Posterior vena cava (tissue), 2 donors: ENCODE results near the gene ENAM. TPM values are rescaled to one million over a fixed set of nuclear protein-coding genes. Genes with fewer than 3 reads are reported as not detected.

Experiments
- DNase-seq: peaks from one replicate; pipeline ENCODE4 v3.0.0-alpha.2; 2020; ENCODE audit warnings: low spot score
- intact Hi-C, 2 donors: fragments of 100-400 bp; cut with DNase I; formaldehyde crosslinking; loops; one replicate each; pipeline versions ENCODE4 v1.14.1 to v1.14.2; 2022 to 2023
- long read RNA-seq, 2 donors: library from polyadenylated mRNA; unstranded; transcript quantifications; one replicate each; pipeline ENCODE4 v2.0.0, GENCODE V29; 2020 to 2021
- total RNA-seq, 2 donors: library from RNA; stranded (reverse); fragmentation: NEBNext Ultra II Directional; extraction: Animal tissue kit (Norgen Biotek cat#: 25700); gene quantifications; one replicate each; pipeline ENCODE4 v1.2.1, GENCODE V29; 2021
- donor health status: DM: yes; HTN: yes; CAD: no.
- donor health status: DM: yes; HTN: yes; CAD: no.

The ENAM gene
- under 1 TPM; 0.14 to 0.62 TPM for total RNA-seq
- long read RNA-seq, donor 1 = 0 reads
- long read RNA-seq, donor 2 = 0 reads

- intact Hi-C loops = no loop called here
- no peak for DNase-seq
Measured at GRCh38 chr4:70628444-70628843, at the start of gene ENAM. Gene ENAM, plus strand, starts transcription at chr4:70628744. Its CDS starts 757 bp downstream, at chr4:70629501.

- DNase-seq = no peak
- intact Hi-C loops = no loop called here
Measured at GRCh38 chr4:70581980-70582379, 46.6 kb upstream of the ENAM start.

GRCh38 chr4:70583952-70584834 lies 44.4 kb upstream of the ENAM start:
- intact Hi-C loops = no loop called here

GRCh38 chr4:70586841-70587240 lies 41.7 kb upstream of the ENAM start:
- no peak for DNase-seq
- intact Hi-C loops = no loop called here

More at GRCh38 chr4:70583952-70584834, 44.4 kb upstream of the ENAM start:
- DNase-seq = no peak

GRCh38 chr4:70589785-70590184 lies 38.8 kb upstream of the ENAM start:
- intact Hi-C loops = no loop called here
- no peak for DNase-seq

GRCh38 chr4:70591955-70592582 lies 36.5 kb upstream of the ENAM start, which contains the start of gene AMBN:
Gene AMBN, plus strand, starts transcription at chr4:70592256. Its CDS starts 103 bp downstream, at chr4:70592359.
- intact Hi-C loops = no loop called here
- no peak for DNase-seq

- intact Hi-C loops = no loop called here
- DNase-seq = no peak
Measured at GRCh38 chr4:70594196-70594595, 34.3 kb upstream of the ENAM start.

- intact Hi-C loops = loop anchor here in 1 of 2 donors (10.0 kb wide), 1 partner anchor 104 kb away; no protein-coding TSS in a partner anchor
- no peak for DNase-seq
Measured at GRCh38 chr4:70600305-70600704, 28.2 kb upstream of the ENAM start.

GRCh38 chr4:70600977-70601376 lies 27.6 kb upstream of the ENAM start:
- DNase-seq = no peak
- intact Hi-C loops = loop anchor here in 1 of 2 donors (10.0 kb wide), 1 partner anchor 104 kb away; no protein-coding TSS in a partner anchor

- no peak for DNase-seq
- intact Hi-C loops = loop anchor here in 1 of 2 donors (10.0 kb wide), 1 partner anchor 103 kb away; no protein-coding TSS in a partner anchor
Measured at GRCh38 chr4:70601422-70602039, 27.0 kb upstream of the ENAM start.

GRCh38 chr4:70603856-70604255 lies 24.7 kb upstream of the ENAM start:
- intact Hi-C loops = loop anchor here in 1 of 2 donors (10.0 kb wide), 1 partner anchor 101 kb away; no protein-coding TSS in a partner anchor

GRCh38 chr4:70606459-70606858 lies 22.1 kb upstream of the ENAM start:
- intact Hi-C loops = loop anchor here in 1 of 2 donors (10.0 kb wide), 1 partner anchor 98 kb away; no protein-coding TSS in a partner anchor
- no peak for DNase-seq

More at GRCh38 chr4:70603856-70604255, 24.7 kb upstream of the ENAM start:
- no peak for DNase-seq

GRCh38 chr4:70607334-70607853 lies 21.1 kb upstream of the ENAM start:
- intact Hi-C loops = loop anchor here in 1 of 2 donors (10.0 kb wide), 1 partner anchor 97 kb away; no protein-coding TSS in a partner anchor
- no peak for DNase-seq

GRCh38 chr4:70608324-70608723 lies 20.2 kb upstream of the ENAM start:
- intact Hi-C loops = loop anchor here in 1 of 2 donors (10.0 kb wide), 1 partner anchor 96 kb away; no protein-coding TSS in a partner anchor
- DNase-seq = no peak

GRCh38 chr4:70613306-70614183 lies 15.0 kb upstream of the ENAM start:
- no peak for DNase-seq
- intact Hi-C loops = no loop called here

- no peak for DNase-seq
- intact Hi-C loops = no loop called here
Measured at GRCh38 chr4:70614184-70614555, 14.4 kb upstream of the ENAM start.

GRCh38 chr4:70619288-70619687 lies 9.3 kb upstream of the ENAM start:
- no peak for DNase-seq
- intact Hi-C loops = no loop called here

- DNase-seq = no peak
- intact Hi-C loops = loop anchor here in 1 of 2 donors (5.0 kb wide), 1 partner anchor 1183 kb away; no protein-coding TSS in a partner anchor
Measured at GRCh38 chr4:70619778-70620177, 8.8 kb upstream of the ENAM start.
